ENCODE measurements around the gene MIX23. TPM values are rescaled to one million over a fixed set of nuclear protein-coding genes. Genes with fewer than 3 reads are reported as not detected.

The MIX23 gene
- total RNA-seq, 2 donors from 2014 or later = 52.0 to 99.6 TPM

- Mint-ChIP-seq H3K9me3 (no peaks in the 10 kb centered on the region), H3K36me3 (peaks cover 0 to 22% of the 10 kb centered on the region in 2 donors), H3K27ac (no peak overlapping the region)
- ATAC-seq (no peak), DNase-seq (ENCODE audit: low spot score in 2 of 2) (no peak)
These were observed 15.9 kb upstream of the MIX23 start for GRCh38 chr3:122398920-122399319.

- no peaks in the 10 kb centered on the region for H3K9me3 Mint-ChIP-seq
- H3K27ac Mint-ChIP-seq = no peak overlapping the region
- ATAC-seq (no peak), DNase-seq (ENCODE audit: low spot score in 2 of 2) (no peak)
- H3K36me3 Mint-ChIP-seq = peaks cover 0 to 18% of the 10 kb centered on the region in 2 donors
These were observed 14.2 kb upstream of the MIX23 start for GRCh38 chr3:122397201-122397600.

- Mint-ChIP-seq H3K9me3 (no peaks in the 10 kb centered on the region), H3K27ac (no peak overlapping the region), H3K36me3 (peaks cover 0 to 18% of the 10 kb centered on the region in 2 donors)
- no peak for ATAC-seq
- no peak for DNase-seq (ENCODE audit: low spot score in 2 of 2)
These were observed 13.5 kb upstream of the MIX23 start for GRCh38 chr3:122396511-122396910.

- Mint-ChIP-seq H3K27ac (no peak overlapping the region), H3K9me3 (no peaks in the 10 kb centered on the region), H3K36me3 (peaks cover 0 to 18% of the 10 kb centered on the region in 2 donors)
- ATAC-seq (no peak), DNase-seq (ENCODE audit: low spot score in 2 of 2) (no peak)
These were observed 12.6 kb upstream of the MIX23 start for GRCh38 chr3:122395582-122395981.

GRCh38 chr3:122394173-122394572 lies 11.1 kb upstream of the MIX23 start:
- peaks cover 0 to 18% of the 10 kb centered on the region in 2 donors for H3K36me3 Mint-ChIP-seq
- H3K9me3 Mint-ChIP-seq = no peaks in the 10 kb centered on the region
- H3K27ac Mint-ChIP-seq = peak overlapping the region in 1 of 2 donors; percentile 63
- ATAC-seq = no peak
- DNase-seq (ENCODE audit: low spot score in 2 of 2) = no peak

GRCh38 chr3:122392868-122393844 lies 10.1 kb upstream of the MIX23 start:
- no peak for DNase-seq (ENCODE audit: low spot score in 2 of 2)

GRCh38 chr3:122391681-122392446 lies 8.8 kb upstream of the MIX23 start:
- ATAC-seq = no peak
- Mint-ChIP-seq H3K27ac (no peak overlapping the region), H3K36me3 (peaks cover 0 to 34% of the 10 kb centered on the region in 2 donors), H3K9me3 (no peaks in the 10 kb centered on the region)
- no peak for DNase-seq (ENCODE audit: low spot score in 2 of 2)

More at GRCh38 chr3:122392868-122393844, 10.1 kb upstream of the MIX23 start:
- Mint-ChIP-seq H3K36me3 (peaks cover 0 to 22% of the 10 kb centered on the region in 2 donors), H3K9me3 (no peaks in the 10 kb centered on the region), H3K27ac (peak overlapping the region; percentile 63 to 65)
- peak in 1 of 2 donors; percentile 30 for ATAC-seq

- H3K9me3 Mint-ChIP-seq = no peaks in the 10 kb centered on the region
- ATAC-seq (no peak), DNase-seq (ENCODE audit: low spot score in 2 of 2) (no peak)
- peaks cover 0 to 44% of the 10 kb centered on the region in 2 donors for H3K36me3 Mint-ChIP-seq
- H3K27ac Mint-ChIP-seq = no peak overlapping the region
These were observed 7.6 kb upstream of the MIX23 start for GRCh38 chr3:122390665-122391064.

GRCh38 chr3:122389892-122390291 lies 6.9 kb upstream of the MIX23 start:
- ATAC-seq = no peak
- DNase-seq (ENCODE audit: low spot score in 2 of 2) = no peak
- H3K27ac Mint-ChIP-seq = no peak overlapping the region
- no peaks in the 10 kb centered on the region for H3K9me3 Mint-ChIP-seq
- peaks cover 0 to 42% of the 10 kb centered on the region in 2 donors for H3K36me3 Mint-ChIP-seq

GRCh38 chr3:122389197-122389596 lies 6.2 kb upstream of the MIX23 start:
- no peaks in the 10 kb centered on the region for H3K9me3 Mint-ChIP-seq
- ATAC-seq (no peak), DNase-seq (ENCODE audit: low spot score in 2 of 2) (no peak)
- peaks cover 0 to 39% of the 10 kb centered on the region in 2 donors for H3K36me3 Mint-ChIP-seq
- H3K27ac Mint-ChIP-seq = no peak overlapping the region

GRCh38 chr3:122387709-122388108 lies 4.7 kb upstream of the MIX23 start:
- Mint-ChIP-seq H3K9me3 (no peaks in the 10 kb centered on the region), H3K27ac (peak overlapping the region in 1 of 2 donors; percentile 2), H3K36me3 (peaks cover 11 to 36% of the 10 kb centered on the region in 2 donors)
- DNase-seq (ENCODE audit: low spot score in 2 of 2) (no peak), ATAC-seq (no peak)

GRCh38 chr3:122383771-122384697 lies 1.0 kb upstream of the MIX23 start, which contains the start of gene FAM162A:
TSS of gene FAM162A (plus strand) at chr3:122384182. CDS start at chr3:122384266, 84 bp downstream.
- peak; percentile 95 to 96 for ATAC-seq
- no peaks in the 10 kb centered on the region for H3K9me3 Mint-ChIP-seq
- peak within 1 kb of the TSS; percentile 92 to 98 for H3K27ac Mint-ChIP-seq
- peak; percentile 92 to 96 for DNase-seq (ENCODE audit: low spot score in 2 of 2)
- peaks cover 14 to 45% of the 10 kb centered on the region in 2 donors for H3K36me3 Mint-ChIP-seq

- ATAC-seq (peak in 1 of 2 donors; percentile 57), DNase-seq (ENCODE audit: low spot score in 2 of 2) (no peak)
- H3K27ac Mint-ChIP-seq = peak overlapping the region; percentile 45 to 73
- no peaks in the 10 kb centered on the region for H3K9me3 Mint-ChIP-seq
- H3K36me3 Mint-ChIP-seq = peaks cover 6 to 39% of the 10 kb centered on the region in 2 donors
These were observed 5.1 kb downstream of the MIX23 start for GRCh38 chr3:122377975-122378374.

- no peaks in the 10 kb centered on the region for H3K9me3 Mint-ChIP-seq
- no peak overlapping the region for H3K27ac Mint-ChIP-seq
- no peak for DNase-seq (ENCODE audit: low spot score in 2 of 2)
- peaks cover 9 to 27% of the 10 kb centered on the region in 2 donors for H3K36me3 Mint-ChIP-seq
- ATAC-seq = no peak
These were observed 9.0 kb downstream of the MIX23 start for GRCh38 chr3:122374034-122374433.

- H3K27ac Mint-ChIP-seq = peak overlapping the region; percentile 32 to 38
- H3K36me3 Mint-ChIP-seq = peaks cover 8 to 23% of the 10 kb centered on the region in 2 donors
These were observed 16.7 kb downstream of the MIX23 start for GRCh38 chr3:122366379-122366749.

More at GRCh38 chr3:122366379-122366749, 16.7 kb downstream of the MIX23 start:
- H3K9me3 Mint-ChIP-seq = no peaks in the 10 kb centered on the region
- peak in 1 of 2 donors; percentile 42 for ATAC-seq
- DNase-seq (ENCODE audit: low spot score in 2 of 2) = no peak
